IPS-18a (cell line): Measurements from ENCODE around the gene FAM210A.
"Not testable (repeated sequence)": the region's sequence is repeated elsewhere in the genome, so short reads cannot be mapped to it uniquely, and the experiment has no call there.

ENCODE experiments used
- H3K27ac ChIP-seq: one replicate; pipeline ENCODE4 v1.5.1; 2013; ENCODE audit warnings: low read length
- H3K27me3 ChIP-seq: one replicate; pipeline ENCODE4 v1.6.1; 2013; ENCODE audit warnings: mild to moderate bottlenecking, low read length; ENCODE audit not compliant: control insufficient read depth, insufficient read depth
- H3K36me3 ChIP-seq: one replicate; pipeline ENCODE4 v1.6.1; 2013; ENCODE audit warnings: low read depth, low read length; ENCODE audit not compliant: control insufficient read depth
- H3K4me1 ChIP-seq: one replicate; pipeline ENCODE4 v1.6.1; 2013; ENCODE audit warnings: low read depth, low read length; ENCODE audit not compliant: control insufficient read depth
- H3K4me3 ChIP-seq: one replicate; pipeline ENCODE4 v1.5.1; 2013; ENCODE audit warnings: low read length
- H3K9ac ChIP-seq: one replicate; pipeline ENCODE4 v1.6.1; 2013; ENCODE audit warnings: mild to moderate bottlenecking, low read length, moderate library complexity
- H3K9me3 ChIP-seq: one replicate; pipeline ENCODE4 v1.6.1; 2013; ENCODE audit warnings: low read depth, low read length; ENCODE audit not compliant: control insufficient read depth

Gene FAM210A

GRCh38 chr18:13726232-13726971 lies at the start of gene FAM210A, which contains the start of gene RNMT:
TSS of gene FAM210A (minus strand) at chr18:13726558. CDS start at chr18:13682077, 44,481 bp downstream.
TSS of gene RNMT (plus strand) at chr18:13726673. CDS start at chr18:13731518, 4,845 bp downstream.
- H3K36me3 ChIP-seq: no peaks in the 10 kb centered on the region
- H3K4me1 ChIP-seq: peaks cover 11% of the 10 kb centered on the region
- no peaks in the 10 kb centered on the region for H3K9me3 ChIP-seq
- no peaks in the 10 kb centered on the region for H3K27me3 ChIP-seq
- peak within 1 kb of the TSS; percentile 96 for H3K4me3 ChIP-seq
- H3K9ac ChIP-seq: peak within 1 kb of the TSS; percentile 92
- peak within 1 kb of the TSS; percentile 79 for H3K27ac ChIP-seq

DNA sequence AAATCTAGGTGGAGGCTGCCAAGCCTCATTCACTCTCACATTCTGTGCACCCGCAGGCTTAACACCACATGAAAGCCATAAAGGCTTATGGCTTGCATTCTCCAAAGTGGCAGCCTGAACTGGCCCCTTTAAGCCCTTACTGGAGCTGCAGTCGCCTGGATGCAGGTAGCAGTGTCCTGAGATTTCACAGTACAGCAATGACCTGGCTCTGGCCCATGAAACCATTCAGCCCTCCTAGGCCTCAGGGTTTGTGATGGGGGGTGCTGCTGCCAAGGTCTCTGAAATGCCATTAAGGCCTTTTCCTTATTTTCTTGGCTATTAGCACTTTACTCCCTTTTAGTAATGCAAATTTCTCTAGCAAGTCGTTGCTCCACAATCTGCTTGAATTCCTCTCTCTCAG lies 48.7 kb upstream of the FAM210A start:
- no peaks in the 10 kb centered on the region for H3K27me3 ChIP-seq
- H3K9me3 ChIP-seq: no peaks in the 10 kb centered on the region
- H3K36me3 ChIP-seq: no peaks in the 10 kb centered on the region
- H3K4me1 ChIP-seq: peaks cover 4% of the 10 kb centered on the region
- H3K4me3 ChIP-seq: no peak overlapping the region
- no peak overlapping the region for H3K27ac ChIP-seq
- no peak overlapping the region for H3K9ac ChIP-seq

DNA sequence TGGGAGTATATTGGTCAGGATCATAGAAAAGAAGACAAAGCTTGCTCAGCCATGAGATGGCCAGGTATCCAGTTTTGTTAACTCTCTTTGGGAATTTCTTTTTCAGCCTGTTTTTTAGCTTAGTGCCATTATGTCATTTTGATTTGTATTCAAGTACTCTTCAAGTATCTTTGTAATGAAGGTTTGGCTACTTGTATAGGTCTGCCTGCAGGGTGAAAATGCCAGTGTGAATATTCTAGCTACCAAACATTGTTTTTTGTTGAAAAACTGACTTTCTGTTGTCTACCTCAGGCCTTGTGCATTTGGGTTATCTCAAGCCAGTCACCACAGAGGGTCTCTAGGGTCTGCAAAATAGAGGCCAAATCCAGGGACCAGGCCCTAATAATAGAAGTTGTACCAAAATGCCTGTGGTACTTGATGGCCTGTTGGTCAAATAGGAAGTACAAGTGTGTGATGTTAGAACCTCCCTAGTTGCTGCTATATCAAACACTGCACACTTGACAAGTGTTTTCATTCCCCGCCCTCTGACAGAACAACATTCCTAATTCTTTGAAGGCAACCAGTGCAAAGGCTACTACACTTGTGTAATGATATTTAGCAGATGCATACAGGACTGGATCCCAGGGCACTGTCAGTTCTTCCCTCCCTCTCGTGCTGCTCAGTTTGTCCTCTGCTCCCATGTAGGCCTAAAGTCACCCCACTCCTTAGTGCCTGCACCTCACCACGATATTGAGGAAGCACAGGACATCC lies 36.5 kb upstream of the FAM210A start:
- Histone ChIP-seq H3K27ac (no peak overlapping the region), H3K36me3 (peaks cover 8% of the 10 kb centered on the region), H3K27me3 (no peaks in the 10 kb centered on the region), H3K4me3 (no peak overlapping the region), H3K9me3 (peaks cover 6% of the 10 kb centered on the region), H3K9ac (no peak overlapping the region), H3K4me1 (no peaks in the 10 kb centered on the region)

- Histone ChIP-seq H3K27ac (no peak overlapping the region), H3K9me3 (no peaks in the 10 kb centered on the region), H3K9ac (no peak overlapping the region), H3K27me3 (no peaks in the 10 kb centered on the region), H3K4me3 (no peak overlapping the region), H3K4me1 (no peaks in the 10 kb centered on the region), H3K36me3 (peaks cover 22% of the 10 kb centered on the region)
Observed at GRCh38 chr18:13760047-13760446, 33.7 kb upstream of the FAM210A start.

- H3K9me3 ChIP-seq: no peaks in the 10 kb centered on the region
- peaks cover 37% of the 10 kb centered on the region for H3K36me3 ChIP-seq
Observed at GRCh38 chr18:13758622-13759021, 32.3 kb upstream of the FAM210A start.

GRCh38 chr18:13756671-13757070 lies 30.3 kb upstream of the FAM210A start:
- no peaks in the 10 kb centered on the region for H3K9me3 ChIP-seq
- no peaks in the 10 kb centered on the region for H3K4me1 ChIP-seq
- no peaks in the 10 kb centered on the region for H3K27me3 ChIP-seq
- no peak overlapping the region for H3K4me3 ChIP-seq
- no peak overlapping the region for H3K9ac ChIP-seq
- no peak overlapping the region for H3K27ac ChIP-seq
- peaks cover 47% of the 10 kb centered on the region for H3K36me3 ChIP-seq

More at GRCh38 chr18:13758622-13759021, 32.3 kb upstream of the FAM210A start:
- Histone ChIP-seq H3K27me3 (no peaks in the 10 kb centered on the region), H3K9ac (no peak overlapping the region), H3K4me1 (no peaks in the 10 kb centered on the region), H3K4me3 (no peak overlapping the region), H3K27ac (no peak overlapping the region)

- H3K27me3 ChIP-seq: no peaks in the 10 kb centered on the region
- H3K36me3 ChIP-seq: peaks cover 47% of the 10 kb centered on the region
- H3K9ac ChIP-seq: no peak overlapping the region
- H3K27ac ChIP-seq: no peak overlapping the region
- H3K4me1 ChIP-seq: no peaks in the 10 kb centered on the region
- H3K4me3 ChIP-seq: no peak overlapping the region
- no peaks in the 10 kb centered on the region for H3K9me3 ChIP-seq
Observed at GRCh38 chr18:13756261-13756660, 29.9 kb upstream of the FAM210A start.

DNA sequence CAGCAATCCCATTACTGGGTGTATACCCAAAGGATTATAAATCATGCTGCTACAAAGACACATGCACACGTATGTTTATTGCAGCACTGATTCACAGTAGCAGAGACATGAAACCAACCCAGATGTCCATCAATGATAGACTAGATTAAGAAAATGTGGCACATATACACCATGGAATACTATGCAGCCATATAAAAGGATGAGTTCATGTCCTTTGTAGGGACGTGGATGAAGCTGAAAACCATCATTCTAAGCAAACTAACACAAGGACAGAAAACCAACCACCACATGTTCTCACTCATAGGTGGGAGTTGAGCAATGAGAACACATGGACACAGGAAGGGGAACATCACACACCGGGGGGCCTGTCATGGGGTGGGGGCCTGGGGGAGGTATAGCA lies 25.2 kb upstream of the FAM210A start:
- peaks cover 65% of the 10 kb centered on the region for H3K36me3 ChIP-seq
- not testable (repeated sequence) for H3K9ac ChIP-seq, H3K9me3 ChIP-seq, H3K4me3 ChIP-seq, H3K27ac ChIP-seq, H3K4me1 ChIP-seq, H3K27me3 ChIP-seq

- H3K36me3 ChIP-seq: peaks cover 52% of the 10 kb centered on the region
- no peak overlapping the region for H3K4me3 ChIP-seq
- H3K9me3 ChIP-seq: no peaks in the 10 kb centered on the region
- H3K27ac ChIP-seq: no peak overlapping the region
- no peak overlapping the region for H3K9ac ChIP-seq
- no peaks in the 10 kb centered on the region for H3K27me3 ChIP-seq
- H3K4me1 ChIP-seq: no peaks in the 10 kb centered on the region
Observed at GRCh38 chr18:13746633-13747032, 20.3 kb upstream of the FAM210A start.

GRCh38 chr18:13745696-13746095 lies 19.3 kb upstream of the FAM210A start:
- H3K36me3 ChIP-seq: peaks cover 62% of the 10 kb centered on the region
- no peak overlapping the region for H3K9ac ChIP-seq
- H3K9me3 ChIP-seq: no peaks in the 10 kb centered on the region
- no peaks in the 10 kb centered on the region for H3K27me3 ChIP-seq
- no peak overlapping the region for H3K27ac ChIP-seq
- H3K4me1 ChIP-seq: no peaks in the 10 kb centered on the region
- no peak overlapping the region for H3K4me3 ChIP-seq

GRCh38 chr18:13735681-13736080 lies 9.3 kb upstream of the FAM210A start:
- no peaks in the 10 kb centered on the region for H3K4me1 ChIP-seq
- no peaks in the 10 kb centered on the region for H3K27me3 ChIP-seq
- H3K36me3 ChIP-seq: peaks cover 66% of the 10 kb centered on the region
- H3K9ac ChIP-seq: no peak overlapping the region
- no peaks in the 10 kb centered on the region for H3K9me3 ChIP-seq
- no peak overlapping the region for H3K4me3 ChIP-seq
- H3K27ac ChIP-seq: no peak overlapping the region
